ENCODE data around the gene SAV1. TPM values are rescaled to one million over a fixed set of nuclear protein-coding genes. Genes with fewer than 3 reads are reported as not detected.
"Not testable (repeated sequence)": the region's sequence is repeated elsewhere in the genome, so short reads cannot be mapped to it uniquely, and the experiment has no call there.

SAV1 gene
- total RNA-seq, 3 donors from 2014 or later: 17.0 to 29.0 (median 18.0) TPM

DNA sequence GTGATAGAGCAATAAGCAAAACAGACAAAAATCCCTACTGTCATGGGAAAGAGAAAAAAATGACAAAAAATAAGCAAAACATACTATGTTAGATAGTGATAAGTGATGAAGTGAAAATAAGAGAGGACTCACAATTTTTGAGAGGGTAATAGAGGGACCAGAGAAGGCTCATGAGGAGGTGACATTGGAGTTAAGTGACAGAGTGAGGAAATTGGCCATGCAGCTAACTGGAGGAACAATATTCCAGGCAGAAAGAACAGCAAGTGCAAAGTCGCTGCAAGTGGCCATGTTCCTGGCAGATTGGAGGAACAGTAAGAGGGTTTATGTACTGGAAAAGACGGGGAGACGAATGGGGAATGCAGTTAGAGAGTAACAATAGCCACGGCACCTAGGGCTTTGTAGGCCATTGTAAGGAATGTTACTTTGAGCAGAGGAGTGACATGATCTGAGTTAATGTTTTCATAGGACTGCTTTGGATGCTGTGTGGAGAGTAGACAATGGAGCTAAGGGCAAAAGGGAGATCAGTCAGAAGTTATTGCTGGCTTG, 1.4 kb upstream of the SAV1 start:
- H3K36me3 ChIP-seq (ENCODE audit: low read depth): no peaks in the 10 kb centered on the region
- intact Hi-C loops (cut with DNase I, micrococcal nuclease): no loop called here
- H3K9me3 ChIP-seq: no peaks in the 10 kb centered on the region
- H3K4me1 ChIP-seq (ENCODE audit: low read depth): no peaks in the 10 kb centered on the region
- no peak overlapping the region for H3K4me3 ChIP-seq
- no peak for TF ChIP-seq CTCF (IDR thresholded peaks at IDR 0.05)
- no peak for ATAC-seq
- DNase-seq: no peak

- TF ChIP-seq CTCF (IDR thresholded peaks at IDR 0.05): no peak
- intact Hi-C loops (cut with DNase I, micrococcal nuclease): no loop called here
- no peaks in the 10 kb centered on the region for H3K4me1 ChIP-seq (ENCODE audit: low read depth)
- H3K36me3 ChIP-seq (ENCODE audit: low read depth): no peaks in the 10 kb centered on the region
- no peaks in the 10 kb centered on the region for H3K9me3 ChIP-seq
- ATAC-seq (no peak), DNase-seq (no peak)
- no peak overlapping the region for H3K4me3 ChIP-seq
Measured at GRCh38 chr14:50668826-50669143, 679 bp upstream of the SAV1 start.

DNA sequence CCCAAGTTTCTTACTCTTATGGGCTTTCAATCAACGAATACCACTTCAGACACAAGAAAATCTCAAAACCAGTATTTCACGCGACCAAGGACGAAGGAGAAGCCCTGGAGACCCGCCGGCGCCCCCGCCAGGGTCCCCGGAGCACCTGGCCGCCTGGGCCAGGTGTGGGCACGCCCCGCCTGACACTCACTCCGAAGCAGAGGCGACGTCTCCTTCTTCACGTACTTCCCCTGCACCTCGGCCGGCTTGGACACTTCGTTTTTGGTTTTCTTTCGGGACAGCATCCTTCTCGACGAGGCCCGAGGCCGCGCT, 466 bp downstream of the SAV1 start:
- DNase-seq (peak; percentile 58 to 72 (median 72)), ATAC-seq (peak; percentile 71)
- no peak for TF ChIP-seq CTCF (IDR thresholded peaks at IDR 0.05)
- Histone ChIP-seq H3K36me3 (ENCODE audit: low read depth) (no peaks in the 10 kb centered on the region), H3K4me3 (peak overlapping the region; percentile 66), H3K9me3 (no peaks in the 10 kb centered on the region), H3K4me1 (ENCODE audit: low read depth) (no peaks in the 10 kb centered on the region)
- intact Hi-C loops (cut with DNase I, micrococcal nuclease): no loop called here

DNA sequence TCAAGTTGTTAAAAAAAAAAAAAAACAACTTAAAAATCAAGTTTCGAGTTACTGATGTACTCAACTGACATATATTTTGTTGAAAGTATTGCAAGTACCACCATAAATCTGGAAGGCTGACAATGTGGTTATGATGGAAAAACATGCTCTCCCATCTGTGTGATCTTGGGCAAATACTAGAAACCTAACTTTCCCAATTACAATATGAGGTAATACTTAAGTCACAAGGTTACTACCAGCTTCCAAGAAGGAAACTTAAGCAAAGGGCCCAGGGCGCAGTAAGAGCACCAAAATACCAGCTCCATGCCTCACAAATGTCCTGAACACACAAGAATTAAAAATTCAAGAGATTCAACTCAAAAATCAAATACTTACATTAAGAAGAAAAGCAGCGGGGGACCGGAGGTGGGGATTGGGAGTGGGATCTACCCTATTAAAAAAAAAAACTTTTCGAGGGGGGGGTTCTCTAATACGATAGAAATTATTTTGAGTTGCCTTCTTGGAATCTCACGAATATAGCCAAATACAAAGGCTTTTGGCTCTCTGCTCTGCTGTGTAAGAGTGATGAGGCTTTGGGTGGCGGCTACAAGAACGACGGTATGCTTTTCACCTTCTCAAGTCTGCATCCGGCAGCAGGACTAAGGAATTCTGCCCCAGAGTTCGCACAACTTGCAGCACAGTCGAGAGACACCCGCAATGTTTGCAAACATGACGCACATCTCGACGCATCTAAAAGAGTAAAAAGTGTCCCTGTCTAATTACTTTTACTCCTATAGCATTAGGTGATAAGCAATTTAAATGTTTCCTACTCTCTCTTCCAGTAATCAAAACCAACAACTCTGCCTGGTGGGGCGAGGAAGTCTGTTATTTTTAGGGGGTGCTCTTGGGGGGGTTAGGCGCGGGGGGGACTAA, 1.1 kb downstream of the SAV1 start:
- no peaks in the 10 kb centered on the region for H3K9me3 ChIP-seq
- peak overlapping the region; percentile 66 for H3K4me3 ChIP-seq
- TF ChIP-seq CTCF (IDR thresholded peaks at IDR 0.05): no peak
- peak; percentile 35 for ATAC-seq
- DNase-seq: peak in 2 of 3 donors; percentile 47 to 49
- intact Hi-C loops (cut with DNase I, micrococcal nuclease): no loop called here
- H3K36me3 ChIP-seq (ENCODE audit: low read depth): no peaks in the 10 kb centered on the region
- no peaks in the 10 kb centered on the region for H3K4me1 ChIP-seq (ENCODE audit: low read depth)

- H3K4me1 ChIP-seq (ENCODE audit: low read depth); DNase-seq; H3K9me3 ChIP-seq; H3K4me3 ChIP-seq; H3K36me3 ChIP-seq (ENCODE audit: low read depth); ATAC-seq; intact Hi-C loops (cut with DNase I, micrococcal nuclease): not testable (repeated sequence)
Measured at GRCh38 chr14:50665300-50665699, 2.8 kb downstream of the SAV1 start.

DNA sequence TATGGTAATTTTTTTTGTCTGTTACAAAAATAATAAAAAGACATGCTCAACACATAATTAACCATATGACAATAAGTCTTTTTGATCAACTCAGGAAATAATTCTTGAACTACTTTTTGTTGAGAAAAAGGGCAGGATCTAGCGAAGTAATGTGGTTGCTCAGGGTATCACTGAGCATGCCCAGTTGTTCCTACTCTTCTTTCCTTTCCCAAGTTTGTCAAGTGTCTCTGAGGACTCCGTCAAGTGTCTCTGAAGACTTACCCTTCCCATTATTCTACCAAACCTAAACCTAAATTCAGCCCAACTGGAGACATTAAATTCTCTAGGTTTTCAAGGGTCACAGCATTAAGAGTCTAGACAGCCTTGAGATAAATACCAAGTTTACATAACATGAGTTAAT, 3.5 kb downstream of the SAV1 start:
- H3K4me3 ChIP-seq; H3K9me3 ChIP-seq; ATAC-seq; H3K36me3 ChIP-seq (ENCODE audit: low read depth); H3K4me1 ChIP-seq (ENCODE audit: low read depth); intact Hi-C loops (cut with DNase I, micrococcal nuclease); DNase-seq: not testable (repeated sequence)
